SU-DHL-6 (cell line): ENCODE measurements around the gene ANO7.

ENCODE experiments used
- H2AFZ ChIP-seq: fragments of 200-600 bp; sonication (generic); 2 replicates; pipeline ENCODE4 v1.6.1; 2014; ENCODE audit warnings: low read depth, mild to moderate bottlenecking, moderate library complexity, mixed read lengths, antibody characterized with exemption, low read length; ENCODE audit not compliant: severe bottlenecking
- H3F3A ChIP-seq: fragments of 200-600 bp; shearing (Covaris generic); 2 replicates; pipeline ENCODE4 v1.6.0; 2016; ENCODE audit warnings: antibody characterized with exemption, mild to moderate bottlenecking; ENCODE audit not compliant: insufficient read depth
- H3K27ac ChIP-seq: fragments of 200-600 bp; sonication (generic); 2 replicates; pipeline ENCODE4 v1.5.1; 2016; ENCODE audit warnings: low read depth, mild to moderate bottlenecking, low read length, moderate library complexity, mixed read lengths
- H3K27me3 ChIP-seq: fragments of 200-600 bp; sonication (generic), shearing (Covaris generic); 2 replicates; pipeline ENCODE4 v1.6.0; 2014; ENCODE audit warnings: mild to moderate bottlenecking, low read length
- H3K36me3 ChIP-seq: fragments of 200-600 bp; sonication (generic); 2 replicates; pipeline ENCODE4 v1.6.1; 2014; ENCODE audit warnings: mild to moderate bottlenecking, low read length, mixed read lengths
- H3K4me2 ChIP-seq: fragments of 300-600, 200-600 bp; shearing (Covaris generic), sonication (generic); 2 replicates; pipeline ENCODE4 v1.6.0; 2014; ENCODE audit warnings: low read length, low read depth, mild to moderate bottlenecking; ENCODE audit not compliant: poor library complexity, severe bottlenecking
- H3K4me3 ChIP-seq: fragments of 200-600 bp; sonication (generic); 2 replicates; pipeline ENCODE4 v1.5.1; 2014; ENCODE audit warnings: antibody characterized with exemption, low read length, mild to moderate bottlenecking, mixed read lengths; ENCODE audit not compliant: insufficient read depth, poor library complexity, severe bottlenecking
- H3K79me2 ChIP-seq: fragments of 200-600 bp; sonication (generic); 2 replicates; pipeline ENCODE4 v1.6.1; 2014; ENCODE audit warnings: mild to moderate bottlenecking, low read length, moderate library complexity; ENCODE audit not compliant: insufficient read depth
- H3K9ac ChIP-seq: fragments of 200-600 bp; sonication (generic); 2 replicates; pipeline ENCODE4 v1.7.0; 2014; ENCODE audit warnings: mild to moderate bottlenecking, low read length
- H3K9me2 ChIP-seq: fragments of 200-600 bp; sonication (generic); replicated peaks from 2 replicates; pipeline ENCODE4 v1.6.1; 2014; ENCODE audit warnings: low read length; ENCODE audit not compliant: insufficient read depth
- H3K9me3 ChIP-seq: fragments of 200-600 bp; sonication (generic); 2 replicates; pipeline ENCODE4 v1.6.1; 2014; ENCODE audit warnings: low read length, mixed read lengths; ENCODE audit not compliant: insufficient read depth
- H4K20me1 ChIP-seq: fragments of 200-600 bp; sonication (generic); 2 replicates; pipeline ENCODE4 v1.6.1; 2014; ENCODE audit warnings: low read depth, mild to moderate bottlenecking, antibody characterized with exemption, low read length, moderate library complexity, mixed read lengths
- CTCF ChIP-seq: fragments of 200-600 bp; sonication (generic); IDR thresholded peaks from one replicate; pipeline ENCODE4 v1.5.1; 2017; ENCODE audit warnings: antibody characterized with exemption, mild to moderate bottlenecking, low read length, moderate library complexity; ENCODE audit not compliant: insufficient read depth, poor library complexity, severe bottlenecking
- EZH2phosphoT487 ChIP-seq: fragments of 200-600 bp; sonication (generic), shearing (Covaris generic); conservative IDR thresholded peaks from 2 replicates; pipeline ENCODE4 v1.6.1; 2018; ENCODE audit warnings: mild to moderate bottlenecking, antibody characterized with exemption, low read length, moderate library complexity, mixed read lengths

ANO7 gene

GRCh38 chr2:241201445-241202267 is 13.2 kb downstream of the ANO7 start:
- no peak overlapping the region for H2AFZ ChIP-seq
- H3K27me3 ChIP-seq = no peaks in the 10 kb centered on the region

GRCh38 chr2:241202268-241202585 is 13.8 kb downstream of the ANO7 start:
- TF ChIP-seq CTCF (no peak), EZH2phosphoT487 (no peak)
- H3K27ac ChIP-seq = no peak overlapping the region
- H3K4me3 ChIP-seq = no peak overlapping the region
- no peaks in the 10 kb centered on the region for H3F3A ChIP-seq
- H2AFZ ChIP-seq = no peak overlapping the region
- no peaks in the 10 kb centered on the region for H3K27me3 ChIP-seq
- H3K36me3 ChIP-seq = no peaks in the 10 kb centered on the region
- H3K79me2 ChIP-seq = no peaks in the 10 kb centered on the region
- no peak overlapping the region for H3K4me2 ChIP-seq
- no peaks in the 10 kb centered on the region for H3K9me3 ChIP-seq
- no peaks in the 10 kb centered on the region for H3K9me2 ChIP-seq
- H3K9ac ChIP-seq = no peak overlapping the region
- no peaks in the 10 kb centered on the region for H4K20me1 ChIP-seq

More at GRCh38 chr2:241201445-241202267, 13.2 kb downstream of the ANO7 start:
- H3F3A ChIP-seq = no peaks in the 10 kb centered on the region
- H3K9ac ChIP-seq = no peak overlapping the region
- no peaks in the 10 kb centered on the region for H4K20me1 ChIP-seq
- no peaks in the 10 kb centered on the region for H3K36me3 ChIP-seq
- no peaks in the 10 kb centered on the region for H3K9me3 ChIP-seq
- TF ChIP-seq CTCF (no peak), EZH2phosphoT487 (no peak)
- H3K9me2 ChIP-seq = no peaks in the 10 kb centered on the region
- no peak overlapping the region for H3K4me2 ChIP-seq
- no peak overlapping the region for H3K27ac ChIP-seq
- H3K4me3 ChIP-seq = no peak overlapping the region
- H3K79me2 ChIP-seq = no peaks in the 10 kb centered on the region

- TF ChIP-seq CTCF (no peak), EZH2phosphoT487 (no peak)
These were observed 14.2 kb downstream of the ANO7 start for GRCh38 chr2:241202681-241203080.

More at GRCh38 chr2:241202681-241203080, 14.2 kb downstream of the ANO7 start:
- Histone ChIP-seq H2AFZ (no peak overlapping the region), H3K9me3 (no peaks in the 10 kb centered on the region), H3K4me3 (no peak overlapping the region), H3F3A (no peaks in the 10 kb centered on the region), H3K27ac (no peak overlapping the region), H3K4me2 (no peak overlapping the region), H4K20me1 (no peaks in the 10 kb centered on the region), H3K27me3 (no peaks in the 10 kb centered on the region), H3K36me3 (no peaks in the 10 kb centered on the region), H3K79me2 (no peaks in the 10 kb centered on the region), H3K9ac (no peak overlapping the region), H3K9me2 (no peaks in the 10 kb centered on the region)
